Sigmoid colon (tissue), 7 donors: Measurements from ENCODE around the gene NFIB. TPM values are rescaled to one million over a fixed set of nuclear protein-coding genes. Genes with fewer than 3 reads are reported as not detected.
A peak's percentile ranks its signal among the peaks of the same experiment; 100 is the strongest.

Experiments
- DNase-seq: peaks from one replicate; pipeline ENCODE4 v3.0.0-alpha.2; 2019
- H3K27ac ChIP-seq, 4 donors: fragments of 200-600 bp; sonication (generic); one replicate each; pipeline ENCODE4 v1.5.1; 2016 to 2019; ENCODE audit warnings: mild to moderate bottlenecking in 1 of 4
- H3K27me3 ChIP-seq, 3 donors: fragments of 200-600 bp; sonication (generic); one replicate each; pipeline ENCODE4 v1.5.1; 2019; ENCODE audit warnings: mild to moderate bottlenecking in 1 of 3
- H3K36me3 ChIP-seq, 4 donors: fragments of 200-600 bp; sonication (generic); one replicate each; pipeline ENCODE4 v1.5.1; 2016 to 2019
- H3K4me1 ChIP-seq, 4 donors: fragments of 200-600 bp; sonication (generic); one replicate each; pipeline ENCODE4 v1.5.1; 2017 to 2019
- H3K4me3 ChIP-seq, 4 donors: fragments of 200-600 bp; sonication (generic); one replicate each; pipeline ENCODE4 v1.5.1; 2017 to 2019; ENCODE audit warnings: mild to moderate bottlenecking in 2 of 4, moderate library complexity in 1 of 4
- H3K9me3 ChIP-seq, 4 donors: fragments of 200-600 bp in 3 of 4; sonication (generic) in 3 of 4; one replicate each; pipeline versions ENCODE4 v1.5.1 to v1.6.1; 2013 to 2019
- EP300 ChIP-seq, 4 donors: sonication (generic); formaldehyde crosslinking; IDR thresholded peaks; one replicate each; pipeline ENCODE4 v1.6.1; 2017; ENCODE audit warnings: antibody characterized with exemption in 4 of 4
- POLR2A ChIP-seq, 2 donors: fragments of 450-650 bp; IDR thresholded peaks; one replicate each; pipeline ENCODE4 v1.6.1; 2016; ENCODE audit warnings: antibody characterized with exemption in 2 of 2, mild to moderate bottlenecking in 2 of 2, moderate library complexity in 2 of 2
- POLR2AphosphoS5 ChIP-seq, 4 donors: sonication (generic); formaldehyde crosslinking; IDR thresholded peaks; one replicate each; pipeline ENCODE4 v1.6.1; 2017; ENCODE audit warnings: antibody characterized with exemption in 4 of 4
- WGBS, 2 donors: extraction: QIAGEN DNeasy Blood & Tissue Kit; methylation state at CpG; one replicate each; pipeline ENCODE4 v1.1.7; 2013; 5-methylcytosine and 5-hydroxymethylcytosine counted together
- intact Hi-C: fragments of 100-400 bp; cut with DNase I; formaldehyde crosslinking; loops from one replicate; pipeline ENCODE4 v1.15.1; 2023
- polyA plus RNA-seq, 3 donors: library from polyadenylated mRNA; stranded (reverse); fragments of 200-250 nt; gene quantifications; one replicate each; pipeline ENCODE4 v1.2.3, GENCODE V29; 2013
- total RNA-seq, 4 donors: library from RNA; depleted of rRNA; stranded (reverse); fragments of >200 nt; gene quantifications; one replicate each; pipeline ENCODE4 v1.1.0, GENCODE V29; 2016
- TF ChIP-seq, protein P1 (sequence below), 4 experiments: fragments of 450-650 bp in 3 of 4; fragments of 200-600 bp in 1 of 4; IDR thresholded peaks; one replicate each; pipeline ENCODE4 v1.5.1; 2016 to 2019; ENCODE audit warnings: antibody characterized with exemption in 4 of 4, mild to moderate bottlenecking in 3 of 4, moderate library complexity in 2 of 4
- donor health status: healthy with polysubstance abuse.
- donor health status: Bipolar disorder and iron deficiency.
- donor health status: healthy.

Gene NFIB
- total and polyA plus RNA-seq, 7 donors: 3.7 to 129 (median 45.3) TPM

- intact Hi-C loops: no loop called here
Observed at GRCh38 chr9:14198841-14199455, 115.0 kb downstream of the NFIB start.

DNA sequence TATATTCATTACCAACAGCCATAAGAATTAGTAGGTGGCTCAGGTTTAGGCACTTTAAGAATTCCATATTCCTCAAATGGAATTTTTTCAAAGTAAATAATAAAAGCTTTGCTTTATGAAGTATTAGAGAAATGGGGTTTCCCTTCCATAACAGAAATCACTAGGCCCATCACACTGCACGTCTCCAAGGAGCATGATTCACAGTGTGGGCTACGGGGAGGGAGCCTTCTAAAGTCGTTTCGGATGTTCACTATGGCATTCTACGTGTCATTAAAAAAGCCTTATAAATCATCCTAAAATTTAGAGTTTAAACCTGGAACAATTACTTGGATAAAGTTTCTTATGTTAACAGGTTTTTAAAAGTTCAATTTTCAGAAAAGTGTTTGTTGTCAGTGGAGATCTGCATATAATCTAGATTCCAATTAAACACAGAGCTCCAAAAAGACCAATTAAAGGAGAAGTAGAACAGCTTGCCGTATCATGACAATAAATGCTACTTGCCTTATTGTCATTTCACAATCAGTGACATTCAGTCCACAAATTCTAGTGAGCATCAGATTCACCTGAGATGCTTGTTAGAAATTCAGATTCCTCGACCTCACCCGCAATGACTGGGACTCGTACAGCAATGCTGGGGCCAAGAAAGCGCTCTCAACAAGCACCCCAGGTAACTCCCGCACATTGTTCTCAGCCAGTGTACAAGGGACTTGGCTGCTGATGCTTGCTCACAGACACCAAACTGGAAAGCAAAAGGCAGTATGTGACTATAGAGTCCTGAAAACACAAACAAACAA, 115.7 kb downstream of the NFIB start:
- no peak for TF ChIP-seq EP300 (IDR thresholded peaks at IDR 0.05)
- TF ChIP-seq POLR2AphosphoS5 (IDR thresholded peaks at IDR 0.05): no peak
- TF ChIP-seq, protein P1, sequence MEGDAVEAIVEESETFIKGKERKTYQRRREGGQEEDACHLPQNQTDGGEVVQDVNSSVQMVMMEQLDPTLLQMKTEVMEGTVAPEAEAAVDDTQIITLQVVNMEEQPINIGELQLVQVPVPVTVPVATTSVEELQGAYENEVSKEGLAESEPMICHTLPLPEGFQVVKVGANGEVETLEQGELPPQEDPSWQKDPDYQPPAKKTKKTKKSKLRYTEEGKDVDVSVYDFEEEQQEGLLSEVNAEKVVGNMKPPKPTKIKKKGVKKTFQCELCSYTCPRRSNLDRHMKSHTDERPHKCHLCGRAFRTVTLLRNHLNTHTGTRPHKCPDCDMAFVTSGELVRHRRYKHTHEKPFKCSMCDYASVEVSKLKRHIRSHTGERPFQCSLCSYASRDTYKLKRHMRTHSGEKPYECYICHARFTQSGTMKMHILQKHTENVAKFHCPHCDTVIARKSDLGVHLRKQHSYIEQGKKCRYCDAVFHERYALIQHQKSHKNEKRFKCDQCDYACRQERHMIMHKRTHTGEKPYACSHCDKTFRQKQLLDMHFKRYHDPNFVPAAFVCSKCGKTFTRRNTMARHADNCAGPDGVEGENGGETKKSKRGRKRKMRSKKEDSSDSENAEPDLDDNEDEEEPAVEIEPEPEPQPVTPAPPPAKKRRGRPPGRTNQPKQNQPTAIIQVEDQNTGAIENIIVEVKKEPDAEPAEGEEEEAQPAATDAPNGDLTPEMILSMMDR (IDR thresholded peaks at IDR 0.05): no peak
- no peak for TF ChIP-seq POLR2A (IDR thresholded peaks at IDR 0.05)
- Histone ChIP-seq H3K27ac (peak overlapping the region; percentile 52 to 77 (median 64)), H3K36me3 (no peaks in the 10 kb centered on the region), H3K9me3 (no peaks in the 10 kb centered on the region), H3K4me1 (peaks cover 0 to 72% (median 57%) of the 10 kb centered on the region in 4 donors), H3K27me3 (no peaks in the 10 kb centered on the region), H3K4me3 (no peak overlapping the region)
- WGBS, 2 donors: 82 to 85% methylated on average over 11 of the region's 11 CpGs
- intact Hi-C loops: no loop called here
- DNase-seq: no peak

More at GRCh38 chr9:14198841-14199455, 115.0 kb downstream of the NFIB start:
- Histone ChIP-seq H3K9me3 (no peaks in the 10 kb centered on the region), H3K4me3 (no peak overlapping the region), H3K27me3 (no peaks in the 10 kb centered on the region), H3K36me3 (no peaks in the 10 kb centered on the region), H3K4me1 (peaks cover 0 to 75% (median 56%) of the 10 kb centered on the region in 4 donors), H3K27ac (peak overlapping the region; percentile 52 to 77 (median 64))
- DNase-seq: peak; percentile 86
- peak in 1 of 4 donors; percentile 2 for TF ChIP-seq EP300 (IDR thresholded peaks at IDR 0.05)
- no peak for TF ChIP-seq POLR2A (IDR thresholded peaks at IDR 0.05)
- peak in 3 of 4 donors; percentile 49 to 57 (median 51) for TF ChIP-seq POLR2AphosphoS5 (IDR thresholded peaks at IDR 0.05)
- TF ChIP-seq, protein P1 (IDR thresholded peaks at IDR 0.05): no peak
- 28 to 47% methylated on average over 6 of the region's 6 CpGs for WGBS, 2 donors

DNA sequence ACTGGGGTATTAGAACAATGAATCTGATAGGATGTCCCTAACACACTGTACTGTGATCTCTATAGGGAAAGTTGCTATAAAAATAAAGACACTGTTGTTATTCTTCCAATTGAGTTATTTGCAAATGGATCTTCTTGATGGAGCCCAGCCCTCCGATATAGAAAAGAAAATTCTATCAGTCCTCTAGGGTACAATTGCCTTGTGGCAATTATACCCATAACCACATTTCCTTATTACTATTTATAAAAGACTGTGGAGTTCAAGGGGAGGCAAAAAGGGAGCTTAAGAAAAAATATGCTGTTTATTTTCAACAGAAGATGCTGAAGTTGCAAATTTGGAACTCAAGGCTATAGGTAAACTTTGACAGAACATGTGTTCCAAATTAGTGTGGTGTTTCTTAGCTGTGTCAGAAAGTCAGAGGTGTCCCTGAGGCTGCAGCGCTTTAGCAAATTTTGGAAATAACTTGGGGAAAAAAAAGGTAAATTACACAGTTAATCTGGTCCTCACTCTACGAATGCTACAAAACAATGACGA, 116.5 kb downstream of the NFIB start:
- Histone ChIP-seq H3K36me3 (no peaks in the 10 kb centered on the region), H3K9me3 (no peaks in the 10 kb centered on the region), H3K4me3 (no peak overlapping the region), H3K4me1 (peaks cover 0 to 66% (median 53%) of the 10 kb centered on the region in 4 donors), H3K27ac (peak overlapping the region in 3 of 4 donors; percentile 52 to 77 (median 74)), H3K27me3 (no peaks in the 10 kb centered on the region)
- DNase-seq: no peak
- intact Hi-C loops: no loop called here
- WGBS, 2 donors: 76 to 82% methylated on average over 4 of the region's 4 CpGs
- TF ChIP-seq, protein P1 (IDR thresholded peaks at IDR 0.05): no peak
- TF ChIP-seq POLR2A (IDR thresholded peaks at IDR 0.05): no peak
- no peak for TF ChIP-seq EP300 (IDR thresholded peaks at IDR 0.05)

GRCh38 chr9:14193328-14193990, 120.5 kb downstream of the NFIB start:
- intact Hi-C loops: no loop called here

More at GRCh38 chr9:14193328-14193990, 120.5 kb downstream of the NFIB start:
- Histone ChIP-seq H3K27ac (no peak overlapping the region), H3K27me3 (no peaks in the 10 kb centered on the region), H3K4me1 (peaks cover 0 to 56% (median 43%) of the 10 kb centered on the region in 4 donors), H3K9me3 (no peaks in the 10 kb centered on the region), H3K36me3 (no peaks in the 10 kb centered on the region), H3K4me3 (no peak overlapping the region)
- 84 to 92% methylated on average over 7 of the region's 7 CpGs for WGBS, 2 donors
- no peak for TF ChIP-seq POLR2AphosphoS5 (IDR thresholded peaks at IDR 0.05)
- no peak for TF ChIP-seq EP300 (IDR thresholded peaks at IDR 0.05)
- TF ChIP-seq POLR2A (IDR thresholded peaks at IDR 0.05): no peak
- TF ChIP-seq, protein P1 (IDR thresholded peaks at IDR 0.05): no peak
- no peak for DNase-seq
